Activated CD8-positive, alpha-beta memory T cell treated with anti-CD3 and anti-CD28 coated beads for 1 hour (primary cell): ENCODE results near the gene RTN4.

Source experiments
- DNase-seq, 2 donors: peaks; one replicate each; pipeline ENCODE4 v3.0.0-alpha.2; 2020; ENCODE audit warnings: low read depth in 1 of 2; ENCODE audit errors: extremely low read depth in 1 of 2

The RTN4 gene

GRCh38 chr2:54955358-54956110 lies 94.7 kb downstream of the RTN4 start:
- no peak for DNase-seq

DNA sequence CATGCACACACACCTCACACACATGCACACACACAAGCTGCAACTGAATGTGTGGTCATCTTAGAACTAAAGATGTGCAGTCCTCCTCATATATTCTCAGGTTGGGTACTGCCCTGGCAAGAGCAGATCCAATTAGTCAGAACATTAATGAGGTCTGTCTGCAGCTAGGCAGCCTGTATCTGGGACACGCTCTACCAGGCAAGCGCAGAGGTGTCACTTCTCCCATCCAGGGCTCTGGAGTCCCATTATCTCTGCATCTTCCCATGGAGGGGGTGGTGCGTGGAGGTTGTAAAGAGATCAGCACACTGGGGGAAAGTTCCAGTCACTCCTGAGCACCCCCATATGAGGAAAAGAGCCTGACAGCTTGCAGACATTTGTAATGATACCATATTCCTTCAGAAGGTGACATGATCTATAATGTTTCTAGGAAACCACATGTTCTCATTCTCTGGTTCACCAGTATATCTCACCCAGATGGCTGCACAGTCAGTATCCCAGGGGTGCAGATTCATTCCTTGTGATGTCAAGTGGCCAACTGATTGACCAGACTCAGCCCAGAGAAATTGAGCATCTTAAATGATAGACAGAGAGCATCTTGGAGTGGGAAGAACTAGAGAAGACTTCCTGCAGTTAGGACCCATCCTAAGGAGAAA lies 95.4 kb downstream of the RTN4 start:
- DNase-seq: no peak

- no peak for DNase-seq
Measured at GRCh38 chr2:54954158-54954557, 96.1 kb downstream of the RTN4 start.

DNA sequence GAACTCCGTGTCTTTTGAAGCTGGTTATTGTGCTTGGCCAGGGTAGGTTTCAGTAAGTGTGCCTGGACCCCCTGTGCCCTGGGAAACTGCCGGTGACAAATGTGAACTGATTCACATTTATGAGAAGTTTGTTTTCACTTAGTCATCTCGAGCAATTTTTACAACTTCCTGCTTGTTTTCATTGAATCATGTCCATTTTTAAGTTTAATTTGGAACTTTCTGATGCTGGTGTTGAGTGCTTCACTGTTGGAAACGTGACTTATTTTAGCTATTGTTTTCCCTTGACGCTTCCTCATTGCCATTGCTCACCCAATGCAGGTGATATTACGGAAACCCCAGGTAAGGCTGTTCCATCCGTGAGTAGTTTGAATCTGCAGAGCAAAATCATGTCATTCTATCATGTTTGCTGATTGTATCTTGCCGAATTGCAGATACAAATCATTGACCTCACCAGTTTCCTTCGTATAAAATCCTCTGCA lies 97.2 kb downstream of the RTN4 start:
- DNase-seq: no peak

DNA sequence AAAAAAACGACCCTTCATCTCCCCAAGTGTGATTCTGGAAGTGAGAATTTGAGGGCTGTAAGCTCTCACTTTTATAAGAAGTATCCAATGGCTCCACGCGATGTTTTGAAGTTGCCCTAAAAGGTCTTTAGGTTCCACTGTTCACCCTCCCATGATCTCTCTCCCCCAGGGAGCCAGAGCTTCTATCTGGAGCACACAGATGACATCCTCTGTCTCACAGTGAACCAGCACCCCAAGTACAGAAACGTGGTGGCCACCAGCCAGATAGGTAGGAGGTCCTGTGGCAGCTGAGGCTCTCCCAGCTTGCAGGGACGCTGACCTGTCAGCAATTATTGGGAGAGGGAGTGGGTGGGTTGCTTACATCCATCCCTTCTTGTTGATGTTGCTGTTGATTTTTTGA lies 97.8 kb downstream of the RTN4 start:
- DNase-seq: no peak

DNA sequence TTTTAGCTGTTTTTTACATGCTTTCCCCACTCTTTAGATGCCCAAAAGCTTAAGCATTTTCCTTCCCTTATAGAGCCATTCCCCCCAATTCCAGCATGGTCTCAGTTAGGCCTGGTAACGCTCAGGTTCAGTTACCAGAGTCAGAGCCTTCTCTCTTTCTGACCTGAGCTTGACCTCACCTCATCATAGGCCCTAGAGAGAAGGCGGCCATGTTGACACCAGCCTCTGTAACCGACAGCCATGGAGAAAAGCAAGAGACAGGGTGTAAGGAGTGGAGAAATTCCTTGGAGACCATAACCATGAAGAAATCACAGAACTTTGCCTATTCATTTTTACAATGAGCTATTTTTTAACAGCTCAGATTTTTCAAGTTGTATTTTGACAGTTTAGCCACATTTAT lies 99.4 kb downstream of the RTN4 start:
- no peak for DNase-seq

- no peak for DNase-seq
Measured at GRCh38 chr2:54949431-54949830, 100.8 kb downstream of the RTN4 start.

DNA sequence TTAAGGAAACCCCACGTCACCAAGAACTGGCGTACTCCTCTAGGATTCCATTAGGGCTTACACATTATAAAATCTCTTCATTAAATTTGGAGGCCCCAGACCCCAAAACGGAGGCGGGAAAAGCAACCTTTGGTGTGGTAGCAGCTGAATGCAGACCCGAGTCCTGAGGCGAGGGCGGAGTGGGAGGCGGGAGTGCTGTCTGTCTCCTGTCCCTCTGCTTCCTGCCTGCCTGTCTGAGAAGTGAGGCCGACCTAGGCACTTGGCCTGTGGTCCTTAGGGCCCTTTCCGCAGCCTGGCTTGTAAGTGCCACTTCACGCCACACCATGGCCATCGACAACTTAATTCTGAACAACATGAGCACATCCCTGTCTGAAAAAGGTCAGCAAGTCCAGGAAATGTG lies 102.1 kb downstream of the RTN4 start:
- DNase-seq: no peak

DNA sequence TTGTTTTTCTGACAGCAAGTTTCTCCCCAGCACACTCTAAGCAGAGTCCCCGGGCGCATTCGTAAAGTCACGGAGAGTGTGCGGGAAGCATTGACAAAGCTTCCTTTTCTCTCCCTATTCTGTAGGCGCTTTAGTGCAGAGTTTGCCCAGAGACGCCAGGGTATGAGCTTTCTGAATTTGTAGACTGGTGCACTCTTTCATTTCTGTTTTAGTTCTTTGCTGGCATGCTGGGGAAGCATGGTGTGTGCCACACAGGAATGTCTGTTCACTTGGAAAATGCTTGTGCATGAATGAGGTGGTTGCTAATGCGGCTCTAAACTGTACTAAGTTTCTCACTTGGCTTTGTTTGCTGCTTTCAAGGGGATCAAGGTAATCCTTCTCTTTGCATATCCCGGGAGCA lies 102.6 kb downstream of the RTN4 start:
- no peak for DNase-seq

DNA sequence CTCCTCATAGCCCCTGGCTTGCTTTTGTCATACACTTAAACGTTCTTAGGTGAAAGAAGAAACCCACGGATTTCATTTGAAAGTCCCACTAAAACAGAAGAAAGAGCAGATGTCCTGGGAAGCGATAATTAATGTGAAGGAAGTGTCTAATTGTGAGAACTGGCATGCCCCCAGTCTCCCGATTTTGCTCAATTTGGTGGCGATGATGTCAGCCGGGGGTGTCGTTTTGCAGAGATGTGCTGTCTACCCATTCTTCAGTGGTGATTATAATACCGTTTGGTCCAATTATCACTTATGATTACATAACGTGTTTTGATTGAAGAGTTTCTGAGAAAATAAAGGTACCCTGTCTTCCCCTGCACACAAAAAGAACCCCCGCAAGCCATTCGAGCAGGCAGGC lies 103.1 kb downstream of the RTN4 start:
- no peak for DNase-seq

DNA sequence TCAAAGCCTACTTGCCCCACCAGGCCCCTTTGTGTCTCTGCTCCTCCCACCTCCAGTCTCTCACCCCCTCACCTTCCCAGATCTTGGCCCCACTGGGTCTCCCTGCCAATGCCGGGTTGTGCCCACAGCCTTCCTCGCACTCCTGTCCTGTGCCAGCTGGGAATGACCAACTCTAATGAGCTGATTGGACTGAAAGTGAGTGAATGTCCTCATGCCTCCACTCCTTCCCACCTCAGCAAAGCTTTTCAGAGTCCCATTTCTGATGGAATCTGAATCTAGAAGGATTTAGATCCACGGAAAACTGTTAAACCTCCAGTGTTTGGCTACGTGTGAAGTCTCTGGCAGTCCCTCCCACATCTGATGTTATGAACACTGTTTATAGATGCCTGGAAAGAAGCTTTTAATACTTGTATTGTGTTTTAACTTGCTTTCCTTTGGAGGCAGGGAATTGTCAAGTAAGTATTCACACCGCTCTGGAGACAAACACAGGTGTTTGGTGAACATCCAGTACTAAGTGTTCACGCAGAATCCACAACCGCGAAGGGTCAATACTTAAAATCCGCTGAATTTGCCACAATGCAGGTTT lies 103.9 kb downstream of the RTN4 start:
- no peak for DNase-seq

DNA sequence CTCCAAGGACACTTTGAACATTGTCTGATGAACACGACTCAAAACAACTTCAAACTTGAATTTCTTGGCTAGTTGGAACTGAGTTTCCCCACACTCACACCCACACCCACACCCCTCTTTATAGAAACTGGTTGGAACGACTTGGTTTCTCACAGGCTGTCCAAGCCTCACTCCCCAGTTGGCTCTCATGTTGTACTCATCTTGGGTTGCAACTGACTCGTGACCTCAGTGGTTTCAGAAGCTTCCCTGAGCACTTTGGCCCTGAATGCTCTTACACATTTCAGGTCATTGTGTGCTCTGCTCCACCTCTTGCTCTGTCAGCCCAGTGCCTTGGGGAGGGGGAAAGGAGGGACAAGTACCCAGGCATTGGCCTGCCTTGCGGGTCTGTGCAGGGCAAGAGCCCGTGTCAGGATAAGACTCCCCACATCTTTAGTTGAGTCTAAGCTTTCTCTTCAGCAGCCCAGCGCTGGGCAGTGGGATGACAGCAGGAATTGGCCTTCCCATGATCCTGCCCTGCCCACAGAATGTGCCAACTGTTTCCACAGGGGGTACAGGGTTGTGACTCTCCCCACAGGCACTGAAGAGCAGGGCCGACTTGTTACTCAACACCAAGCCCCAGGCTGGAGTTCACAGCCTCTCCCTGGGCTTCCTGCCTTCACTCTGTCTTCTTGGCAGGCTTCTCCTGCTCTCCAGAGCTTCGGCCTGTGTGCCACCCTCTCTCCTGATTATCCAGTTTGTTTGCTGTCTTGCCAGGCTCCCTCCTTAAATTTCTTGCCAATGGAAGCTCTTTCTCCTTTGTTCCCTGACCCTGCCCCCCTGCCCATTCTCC lies 104.6 kb downstream of the RTN4 start:
- no peak for DNase-seq

GRCh38 chr2:54944724-54945326 lies 105.4 kb downstream of the RTN4 start:
- no peak for DNase-seq

DNA sequence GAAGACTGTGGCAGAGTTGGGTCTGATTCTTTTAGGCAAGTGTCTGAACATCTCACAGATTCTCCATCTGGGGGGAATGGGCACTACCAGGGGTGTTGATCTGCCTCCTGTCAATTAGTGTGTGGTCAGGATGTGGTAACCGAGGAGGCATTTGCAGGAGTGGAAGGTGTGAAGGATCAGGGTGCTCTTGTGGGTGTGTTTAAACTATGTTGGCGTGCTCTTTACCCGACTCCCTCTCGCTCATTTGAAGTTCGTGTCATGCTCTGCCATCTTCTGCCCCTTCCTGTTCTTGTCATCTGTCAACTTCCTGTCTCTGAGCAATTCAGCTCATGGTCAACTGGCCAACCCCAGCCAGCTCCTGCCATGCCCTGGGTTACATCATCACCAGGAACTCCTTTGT lies 107.9 kb downstream of the RTN4 start:
- no peak for DNase-seq

- DNase-seq: no peak
Measured at GRCh38 chr2:54941248-54941984, 108.8 kb downstream of the RTN4 start.

GRCh38 chr2:54940723-54941122 lies 109.5 kb downstream of the RTN4 start:
- DNase-seq: no peak

GRCh38 chr2:54939446-54940118 lies 110.7 kb downstream of the RTN4 start:
- DNase-seq: no peak

DNA sequence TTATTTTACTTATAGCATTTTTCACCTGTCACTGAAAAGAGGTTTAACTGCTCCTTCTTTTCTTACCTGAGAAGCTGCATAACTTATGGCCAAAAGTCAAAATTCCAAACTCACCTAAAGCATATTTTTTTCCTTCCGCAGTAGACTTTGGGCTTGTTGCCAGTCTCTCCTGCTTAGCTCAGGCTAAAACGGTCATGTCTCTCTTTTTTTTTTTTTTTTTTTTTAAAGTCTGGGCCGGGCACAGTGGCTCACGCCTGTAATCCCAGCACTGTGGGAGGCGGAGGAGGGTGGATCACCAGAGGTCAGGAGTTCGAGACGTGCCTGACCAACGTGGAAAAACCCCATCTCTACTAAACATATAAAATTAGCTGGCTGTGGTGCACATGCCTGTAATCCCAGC lies 113.5 kb downstream of the RTN4 start:
- DNase-seq: no peak

DNA sequence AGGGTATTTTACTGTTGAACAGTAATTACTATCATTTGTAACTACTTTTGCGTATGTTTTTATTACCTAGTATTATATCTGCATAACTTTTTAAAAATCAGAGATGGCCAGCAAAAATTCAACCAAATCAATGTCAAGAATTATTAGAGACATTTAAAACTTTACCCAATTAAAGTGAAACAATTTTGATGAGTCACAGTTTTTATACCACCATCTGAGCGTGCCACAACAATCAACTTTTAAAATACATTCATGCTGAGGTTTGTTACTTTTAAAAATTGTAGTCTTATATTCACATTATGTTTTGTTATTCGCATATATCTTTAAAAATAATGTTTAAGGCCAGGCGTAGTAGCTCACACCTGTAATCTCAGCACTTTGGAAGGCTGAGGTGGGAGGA lies 114.9 kb downstream of the RTN4 start:
- no peak for DNase-seq

- no peak for DNase-seq
Measured at GRCh38 chr2:54931473-54931872, 118.8 kb downstream of the RTN4 start.
